DOHH2 (cell line): Measurements from ENCODE around the gene PAK2.

Experiments
- H3F3A ChIP-seq: fragments of 200-600 bp; sonication (generic), shearing (Covaris generic); 2 replicates; pipeline ENCODE4 v1.6.0; 2016; ENCODE audit warnings: antibody characterized with exemption, mild to moderate bottlenecking; ENCODE audit not compliant: control insufficient read depth, insufficient read depth
- H3K27ac ChIP-seq: fragments of 200-600 bp; sonication (generic); 2 replicates; pipeline ENCODE4 v1.5.1; 2014; ENCODE audit warnings: low read depth, mild to moderate bottlenecking, low read length, moderate library complexity
- H3K27me3 ChIP-seq: fragments of 200-600 bp; sonication (generic); 2 replicates; pipeline ENCODE4 v1.6.1; 2014; ENCODE audit warnings: mild to moderate bottlenecking, low read length, mixed read lengths; ENCODE audit not compliant: control insufficient read depth
- H3K36me3 ChIP-seq: fragments of 200-600 bp; sonication (generic); 2 replicates; pipeline ENCODE4 v1.6.1; 2014; ENCODE audit warnings: mild to moderate bottlenecking, low read length, moderate library complexity, mixed read lengths; ENCODE audit not compliant: control insufficient read depth
- H3K4me1 ChIP-seq: fragments of 200-600 bp; sonication (generic); 2 replicates; pipeline ENCODE4 v1.6.1; 2014; ENCODE audit warnings: mild to moderate bottlenecking, low read length, mixed read lengths; ENCODE audit not compliant: control insufficient read depth
- H3K4me2 ChIP-seq: fragments of 200-600 bp; sonication (generic); 2 replicates; pipeline ENCODE4 v1.6.0; 2014; ENCODE audit warnings: mild to moderate bottlenecking, low read length, moderate library complexity
- H3K4me3 ChIP-seq: fragments of 200-600 bp; sonication (generic); 2 replicates; pipeline ENCODE4 v1.5.1; 2014; ENCODE audit warnings: mild to moderate bottlenecking, low read length, mixed read lengths
- H3K79me2 ChIP-seq: fragments of 200-600 bp; sonication (generic); 2 replicates; pipeline ENCODE4 v1.6.1; 2014; ENCODE audit warnings: mild to moderate bottlenecking, low read length, mixed read lengths; ENCODE audit not compliant: control insufficient read depth
- H3K9me2 ChIP-seq: fragments of 200-600 bp; sonication (generic); replicated peaks from 2 replicates; pipeline ENCODE4 v1.6.1; 2014; ENCODE audit warnings: mild to moderate bottlenecking, low read length, mixed read lengths; ENCODE audit not compliant: control insufficient read depth
- H3K9me3 ChIP-seq: fragments of 200-600 bp; sonication (generic); 2 replicates; pipeline ENCODE4 v1.6.1; 2014; ENCODE audit warnings: antibody characterized with exemption, low read length, mixed read lengths; ENCODE audit not compliant: control insufficient read depth, insufficient read depth
- H4K20me1 ChIP-seq: fragments of 200-600 bp; sonication (generic); 2 replicates; pipeline ENCODE4 v1.6.0; 2014; ENCODE audit warnings: low read depth, mild to moderate bottlenecking, antibody characterized with exemption, low read length, moderate library complexity; ENCODE audit not compliant: control insufficient read depth, insufficient read depth
- CTCF ChIP-seq: fragments of 200-600 bp; sonication (generic); IDR thresholded peaks from one replicate; pipeline ENCODE4 v1.5.1; 2014; ENCODE audit warnings: antibody characterized with exemption, mild to moderate bottlenecking, low read depth, low read length; ENCODE audit not compliant: poor library complexity, severe bottlenecking
- EZH2phosphoT487 ChIP-seq: fragments of 200-600 bp; sonication (generic); IDR thresholded peaks from 2 replicates; pipeline ENCODE4 v1.6.1; 2017; ENCODE audit warnings: borderline replicate concordance, mild to moderate bottlenecking, antibody characterized with exemption, low read length, moderate library complexity, mixed read lengths

PAK2 gene

GRCh38 chr3:196706327-196706726, 33.3 kb upstream of the PAK2 start:
- no peaks in the 10 kb centered on the region for H4K20me1 ChIP-seq
- 0 out of 2 replicates have a peak, but pooled peaks cover 3% of the 10 kb centered on the region for H3F3A ChIP-seq
- H3K27me3 ChIP-seq: no peaks in the 10 kb centered on the region
- H3K4me3 ChIP-seq: no peak overlapping the region
- no peaks in the 10 kb centered on the region for H3K36me3 ChIP-seq
- H3K9me2 ChIP-seq: no peaks in the 10 kb centered on the region
- no peak overlapping the region for H3K27ac ChIP-seq
- TF ChIP-seq CTCF (no peak), EZH2phosphoT487 (no peak)
- no peaks in the 10 kb centered on the region for H3K79me2 ChIP-seq
- H3K4me2 ChIP-seq: no peak overlapping the region
- H3K9me3 ChIP-seq: no peaks in the 10 kb centered on the region
- peaks cover 2% of the 10 kb centered on the region for H3K4me1 ChIP-seq

GRCh38 chr3:196706731-196707130, 32.9 kb upstream of the PAK2 start:
- peaks cover 7% of the 10 kb centered on the region for H3K4me1 ChIP-seq
- TF ChIP-seq EZH2phosphoT487 (no peak), CTCF (no peak)
- no peaks in the 10 kb centered on the region for H3K9me2 ChIP-seq
- H3K36me3 ChIP-seq: no peaks in the 10 kb centered on the region
- H3K27ac ChIP-seq: no peak overlapping the region
- no peak overlapping the region for H3K4me2 ChIP-seq
- H3K27me3 ChIP-seq: no peaks in the 10 kb centered on the region
- no peak overlapping the region for H3K4me3 ChIP-seq
- no peaks in the 10 kb centered on the region for H3K79me2 ChIP-seq
- H3F3A ChIP-seq: peaks cover 5% of the 10 kb centered on the region; the same call in 1 of the 2 replicates
- no peaks in the 10 kb centered on the region for H3K9me3 ChIP-seq
- no peaks in the 10 kb centered on the region for H4K20me1 ChIP-seq

- H3K27ac ChIP-seq: no peak overlapping the region
- H3F3A ChIP-seq: peaks cover 6% of the 10 kb centered on the region; the same call in 1 of the 2 replicates
- no peaks in the 10 kb centered on the region for H3K9me3 ChIP-seq
- peaks cover 1% of the 10 kb centered on the region for H3K79me2 ChIP-seq
- no peaks in the 10 kb centered on the region for H4K20me1 ChIP-seq
- peaks cover 7% of the 10 kb centered on the region for H3K4me1 ChIP-seq
- H3K36me3 ChIP-seq: no peaks in the 10 kb centered on the region
- H3K27me3 ChIP-seq: no peaks in the 10 kb centered on the region
- H3K4me3 ChIP-seq: no peak overlapping the region
- TF ChIP-seq EZH2phosphoT487 (no peak), CTCF (no peak)
- H3K4me2 ChIP-seq: no peak overlapping the region
- no peaks in the 10 kb centered on the region for H3K9me2 ChIP-seq
These were observed 32.1 kb upstream of the PAK2 start for GRCh38 chr3:196707566-196707965.
